Heart left ventricle (tissue), 13 donors: ENCODE data around the gene ZNF212.
"Not testable (repeated sequence)": the region's sequence is repeated elsewhere in the genome, so short reads cannot be mapped to it uniquely, and the experiment has no call there.

Experiments
- CTCF ChIP-seq, 12 donors: fragments of 200-600 bp; sonication (generic) in 4 of 12; IDR thresholded peaks; one replicate each; pipeline versions ENCODE4 v1.5.0 to v1.8.0; 2018 to 2022; ENCODE audit warnings: antibody characterized with exemption in 12 of 12, mild to moderate bottlenecking in 5 of 12
- POLR2A ChIP-seq, 2 donors: fragments of 450-650 bp; IDR thresholded peaks; one replicate each; pipeline ENCODE4 v1.6.1; 2017; ENCODE audit warnings: antibody characterized with exemption in 2 of 2, mild to moderate bottlenecking in 2 of 2, moderate library complexity in 2 of 2
- donor health status: ischemic (EF 13 %, LVEDD 7.1; RV severe dilation, severe dysfunction).
- donor health status: DM: no; HTN: yes; CAD: no.
- donor health status: DM: no; HTN: no; CAD: no.
- donor health status: ischemic (EF 25% LVEDD 6.9; RV normal size, moderate dysfunction).
- donor health status: ischemic (EF 25% LVEDD 5.7; RV mildly dilated, moderate dysfunction).
- donor health status: ischemic (EF 35%, LVEDD 5.7; RV mildly dilated, moderate dysfunction).
- donor health status: nonischemic (EF 11% LVEDD 7.7; RV severe dilation, severe dysfunction).
- donor health status: DM: yes; HTN: yes; CAD: no.
- donor health status: PGD.
- donor health status: ischemic (EF 29% LVEDD 5.4; RV normal size, mild dysfunction).
- donor health status: nonischemic (EF 23%, LVEDD 6.1; RV moderate dilation, normal function).

DNA sequence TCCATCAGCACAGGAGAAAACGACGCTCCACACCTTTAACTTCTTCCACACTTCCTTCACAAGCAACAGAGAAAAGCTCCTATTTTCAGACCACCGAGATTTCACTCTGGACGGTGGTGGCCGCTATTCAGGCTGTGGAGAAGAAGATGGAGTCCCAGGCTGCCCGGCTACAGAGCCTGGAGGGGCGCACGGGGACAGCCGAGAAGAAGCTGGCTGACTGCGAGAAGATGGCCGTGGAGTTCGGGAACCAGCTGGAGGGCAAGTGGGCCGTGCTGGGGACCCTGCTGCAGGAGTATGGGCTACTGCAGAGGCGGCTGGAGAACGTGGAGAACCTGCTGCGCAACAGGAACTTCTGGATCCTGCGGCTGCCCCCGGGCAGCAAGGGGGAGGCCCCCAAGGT lies 10.7 kb downstream of the ZNF212 start:
- not testable (repeated sequence) for TF ChIP-seq POLR2A, CTCF (IDR thresholded peaks at IDR 0.05)
